HG02943 (cell line): ENCODE results near the gene IFITM10.

Experiments
- ATAC-seq: cut with Tn5 transposase; IDR thresholded peaks from one replicate; pipeline ENCODE4 v1.9.1; 2021; ENCODE audit warnings: mild to moderate bottlenecking, low read depth, moderate library complexity; ENCODE audit not compliant: unreplicated experiment

The IFITM10 gene

GRCh38 chr11:1750481-1750839 is at the start of gene IFITM10:
TSS of gene IFITM10 (minus strand) at chr11:1750595. CDS start at chr11:1750442, 153 bp downstream.
- no peak for ATAC-seq

GRCh38 chr11:1797391-1798125 is 47.2 kb upstream of the IFITM10 start:
- no peak for ATAC-seq

DNA sequence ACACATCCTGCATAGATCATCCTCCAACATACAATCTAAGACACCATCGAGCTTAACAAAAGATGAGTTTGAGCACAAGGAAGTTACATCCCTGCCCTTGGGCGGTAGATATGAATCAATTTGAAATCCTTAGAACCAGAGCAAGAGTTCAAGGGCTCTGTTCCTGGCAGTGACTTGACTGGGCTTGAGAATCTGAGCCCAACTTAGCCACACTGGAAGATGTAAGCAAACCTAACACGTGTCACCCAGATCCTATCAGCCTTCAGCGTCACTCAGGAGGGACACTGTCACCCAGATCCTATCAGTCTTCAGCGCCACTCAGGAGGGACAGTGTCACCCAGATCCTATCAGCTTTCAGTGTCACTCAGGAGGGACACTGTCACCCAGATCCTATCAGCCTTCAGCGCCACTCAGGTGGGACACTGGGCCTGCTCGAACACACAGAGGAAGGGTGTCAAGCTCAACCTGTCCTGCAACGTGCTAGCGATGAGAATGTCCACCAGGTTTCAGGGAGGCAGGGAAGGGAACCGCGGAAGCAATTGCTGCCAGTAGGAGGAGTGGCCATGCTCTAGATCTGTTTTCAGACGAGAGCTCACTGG is 46.1 kb upstream of the IFITM10 start:
- ATAC-seq: no peak

GRCh38 chr11:1793081-1793480 is 42.7 kb upstream of the IFITM10 start:
- ATAC-seq: no peak

- no peak for ATAC-seq
Observed at GRCh38 chr11:1792461-1792860, 42.1 kb upstream of the IFITM10 start.

DNA sequence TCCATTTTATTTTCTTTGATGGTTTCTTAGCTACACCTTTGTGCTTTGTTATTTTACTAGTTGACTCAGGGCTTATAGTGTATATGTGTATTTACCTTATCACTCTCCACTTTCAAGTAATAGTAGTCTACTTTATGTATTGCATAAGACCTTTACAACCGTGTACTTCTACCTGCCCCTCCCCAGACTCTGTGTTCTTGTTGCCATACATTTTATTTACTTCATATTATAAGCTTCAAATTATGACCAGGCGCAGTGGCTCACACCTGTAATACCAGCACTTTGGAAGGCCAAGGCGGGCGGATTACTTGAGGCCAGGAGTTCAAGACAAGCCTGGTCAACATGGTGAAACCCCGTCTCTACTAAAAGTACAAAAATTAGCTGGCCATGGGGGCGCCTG is 41.5 kb upstream of the IFITM10 start:
- ATAC-seq: no peak

DNA sequence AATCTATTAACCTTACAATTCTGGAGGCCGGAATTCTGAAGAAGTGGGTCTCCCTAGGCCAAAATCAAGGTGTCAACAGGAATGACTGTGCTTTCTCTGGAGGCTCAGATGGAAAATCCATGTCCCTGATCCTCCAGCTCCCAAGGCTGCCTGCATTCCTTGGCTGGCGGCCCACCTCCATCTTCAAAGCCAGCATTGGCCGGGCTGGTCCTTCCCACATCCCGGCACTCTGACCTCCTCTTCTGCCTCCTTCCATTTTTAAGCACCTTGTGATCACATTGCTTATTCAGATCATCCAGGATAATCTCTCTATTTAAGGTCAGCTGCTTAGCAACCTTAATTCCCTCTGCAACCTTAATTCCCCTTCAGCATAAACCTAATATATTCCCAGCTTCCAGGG is 36.1 kb upstream of the IFITM10 start:
- no peak for ATAC-seq

GRCh38 chr11:1785749-1786413 is 35.5 kb upstream of the IFITM10 start:
- no peak for ATAC-seq

GRCh38 chr11:1784761-1785650 is 34.6 kb upstream of the IFITM10 start:
- no peak for ATAC-seq

DNA sequence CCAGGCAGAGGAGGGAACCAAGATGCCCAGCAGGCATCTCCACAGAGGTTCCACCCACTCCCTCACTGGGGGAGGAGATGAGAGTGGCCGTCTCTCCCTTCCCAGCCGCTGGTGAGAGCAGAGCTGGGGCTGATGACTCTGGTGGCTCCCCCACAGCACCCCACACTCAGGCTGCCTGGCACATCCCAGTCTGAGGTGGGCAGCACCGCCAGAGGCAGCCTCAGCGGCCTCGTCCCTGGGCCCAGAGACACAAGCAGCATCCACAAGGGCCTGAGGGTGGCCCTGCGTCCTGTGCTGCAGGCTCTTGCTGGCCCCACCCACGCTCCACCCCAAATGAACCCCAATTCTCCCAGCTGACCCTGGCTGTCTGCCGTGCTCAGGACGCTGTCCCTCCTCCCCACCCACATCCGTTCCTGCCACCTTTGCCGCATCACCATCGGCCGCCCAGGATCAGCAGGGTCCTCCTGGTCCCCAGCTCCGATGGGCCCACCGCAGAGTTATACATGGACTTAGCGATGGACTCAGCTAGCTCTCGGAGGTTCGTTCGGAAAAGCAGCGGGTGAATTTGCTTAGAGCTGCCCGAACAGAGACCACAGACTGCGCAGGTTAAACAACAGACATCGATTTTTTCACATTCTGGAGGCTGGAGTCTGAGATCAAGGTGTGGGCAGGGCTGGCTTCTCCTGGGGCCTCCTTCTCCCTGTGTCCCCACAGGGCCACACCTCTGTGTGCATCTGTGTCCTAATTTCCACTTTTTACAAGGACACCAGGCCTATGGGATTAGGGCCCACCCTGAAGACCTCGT is 33.5 kb upstream of the IFITM10 start:
- ATAC-seq: no peak

GRCh38 chr11:1782831-1783724 is 32.7 kb upstream of the IFITM10 start:
- ATAC-seq: no peak

DNA sequence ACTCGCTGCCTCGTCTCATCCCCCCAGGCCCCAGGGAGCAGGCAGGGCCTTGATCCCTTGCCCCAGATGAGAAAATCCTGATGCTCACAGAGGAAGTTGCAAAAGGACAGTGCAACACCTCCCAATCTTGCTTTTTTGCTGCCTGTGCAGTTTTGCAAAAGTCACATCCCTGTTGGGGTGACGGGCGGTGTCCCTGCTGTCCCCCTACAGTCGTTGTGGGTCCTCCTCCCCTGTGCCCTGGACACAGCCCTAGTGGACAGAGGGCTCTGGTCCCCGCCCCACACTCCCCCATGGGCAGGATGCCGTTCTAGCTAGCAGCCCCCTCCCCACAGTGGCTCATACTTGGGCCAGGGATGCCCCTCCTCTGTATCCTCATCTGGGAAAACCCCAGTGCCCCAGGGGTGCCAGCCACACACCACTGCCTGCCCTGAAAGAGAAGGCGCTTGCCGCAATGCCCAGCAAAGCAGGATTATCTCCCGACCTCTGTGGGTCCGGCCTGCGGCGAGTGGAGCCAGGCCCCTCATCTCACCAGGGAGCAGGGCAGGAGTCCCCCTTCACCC is 31.7 kb upstream of the IFITM10 start:
- no peak for ATAC-seq

- no peak for ATAC-seq
Observed at GRCh38 chr11:1781593-1781975, 31.2 kb upstream of the IFITM10 start.

DNA sequence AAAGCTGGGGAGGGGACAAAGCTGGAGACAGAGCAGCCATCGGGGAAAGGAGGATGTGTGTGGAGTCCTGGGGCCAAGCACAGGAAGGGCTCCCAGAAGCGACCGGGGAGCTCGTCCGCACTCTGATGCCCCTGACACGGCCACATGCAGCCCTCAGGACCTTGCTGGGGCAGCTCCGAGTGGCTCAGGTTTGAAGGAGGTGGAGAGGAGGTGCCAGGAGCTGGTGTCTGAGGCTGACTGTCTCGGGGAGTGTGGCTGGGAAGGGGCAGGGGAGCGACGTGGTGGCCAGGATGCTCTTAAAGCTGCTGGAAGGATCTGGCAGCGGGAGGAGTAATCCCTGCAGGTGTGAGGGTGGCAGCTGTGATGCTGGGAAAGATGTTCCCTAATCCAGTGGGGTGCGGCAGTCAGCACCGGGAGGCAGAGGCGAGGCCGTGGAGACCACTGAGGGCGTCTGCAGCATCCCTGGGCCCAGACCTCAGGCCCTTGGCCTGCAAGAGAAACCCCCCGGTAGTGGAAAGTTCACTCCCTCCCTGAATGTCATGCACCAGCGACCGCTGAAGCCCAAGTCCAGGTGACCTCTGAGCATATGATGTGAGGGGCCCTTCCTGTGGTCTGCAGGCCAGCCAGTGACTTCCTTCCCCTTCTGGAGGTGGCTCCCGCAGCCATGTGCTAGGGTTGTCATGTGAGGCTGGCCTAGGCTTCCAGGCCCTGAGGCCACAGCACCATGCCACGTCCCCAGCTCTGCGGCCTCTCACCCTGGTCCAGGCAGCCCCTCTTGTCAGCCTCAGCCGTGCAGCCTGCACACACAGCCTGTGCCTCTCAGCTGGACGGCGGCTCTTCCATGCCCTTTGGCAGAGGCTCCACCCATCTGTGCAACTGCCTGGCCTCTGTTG is 30.6 kb upstream of the IFITM10 start:
- ATAC-seq: no peak

GRCh38 chr11:1779806-1780699 is 29.7 kb upstream of the IFITM10 start:
- ATAC-seq: no peak

DNA sequence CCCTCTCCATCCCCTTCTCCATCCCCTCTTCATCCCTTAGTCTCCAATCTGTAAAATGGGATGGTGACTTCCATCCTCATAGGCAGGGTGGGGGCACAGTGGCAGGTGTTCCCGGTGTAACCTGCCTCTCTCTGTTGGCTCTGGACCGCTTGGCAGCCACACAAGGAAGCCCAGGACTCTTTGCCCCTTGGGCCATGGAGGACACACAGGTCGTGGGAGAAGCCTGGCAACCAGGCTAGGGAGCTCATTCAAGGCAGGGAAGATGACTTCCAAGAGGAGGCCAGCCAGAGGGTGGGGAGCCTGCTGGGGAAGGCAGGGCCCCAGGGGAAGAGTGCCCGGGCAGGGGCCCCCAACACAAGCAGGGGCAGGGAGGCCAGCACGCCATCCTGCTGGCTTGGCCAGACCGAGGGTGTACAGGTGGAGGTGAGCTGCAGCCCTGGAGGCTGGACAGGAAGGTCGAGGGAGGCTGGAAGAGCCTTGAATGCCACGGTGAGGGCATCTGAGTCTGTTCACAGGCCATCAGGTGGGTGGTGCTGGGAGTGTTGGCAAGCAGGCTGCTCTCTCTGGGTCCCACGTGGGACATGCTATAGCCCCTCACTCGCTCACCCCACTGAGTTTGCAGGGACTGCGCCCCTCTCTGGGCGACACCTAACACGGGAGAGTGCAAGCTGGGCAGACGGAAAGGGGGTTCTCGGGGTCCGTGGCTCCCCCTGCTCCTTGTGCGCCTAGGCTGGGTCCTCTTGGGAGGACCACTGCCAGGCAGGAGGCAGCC is 28.8 kb upstream of the IFITM10 start:
- ATAC-seq: no peak
